H1 (cell line): ENCODE results near the gene MSI2. TPM values are rescaled to one million over a fixed set of nuclear protein-coding genes. Genes with fewer than 3 reads are reported as not detected.

Experiments
- CHD7 ChIP-seq: fragments of 300-600 bp; sonication (generic); IDR thresholded peaks from 2 replicates; pipeline ENCODE4 v1.7.1; 2012; ENCODE audit warnings: low read length, moderate library complexity, mild to moderate bottlenecking, inconsistent platforms; ENCODE audit not compliant: insufficient replicate concordance
- polyA plus RNA-seq, 7 experiments: library from polyadenylated mRNA; depleted of rRNA in 3 of 7; stranded (reverse) in 5 of 7; unstranded in 2 of 7; fragments of >200 nt in 5 of 7; fragments of 200-250 nt in 2 of 7; gene quantifications; 1 replicate in 5 of 7; 2 replicates in 1 of 7; 4 replicates in 1 of 7; pipeline versions ENCODE4 v1.2.1 to v1.2.3, GENCODE V29; 2011 to 2013; ENCODE audit warnings: missing spikeins in 2 of 7, mixed read lengths in 2 of 7
- total RNA-seq: library from RNA; stranded (reverse); fragmentation: NEBNext Ultra II Directional; extraction: Animal tissue kit (Norgen Biotek cat#: 25700); gene quantifications from 2 replicates; pipeline ENCODE4 v1.2.1, GENCODE V29; 2021

The MSI2 gene
- total and polyA plus RNA-seq, 2 of the 8 experiments (the other 6 are each of a cell fraction or from before 2014, with no cell fraction given), result 36.7 to 80.6 TPM

- no peak for TF ChIP-seq CHD7
Measured at GRCh38 chr17:57210224-57210553, 46.1 kb upstream of the MSI2 start (continued).
